Pancreas (tissue), 10 donors: ENCODE measurements around the gene MRPL33. TPM values are rescaled to one million over a fixed set of nuclear protein-coding genes. Genes with fewer than 3 reads are reported as not detected.

Source experiments
- ATAC-seq, 4 donors: fragments of 200-7000 bp; cut with Tn5 transposase; one replicate each; pipeline versions ENCODE4 v1.8.0 to v1.9.1; 2020; ENCODE audit warnings: mild to moderate bottlenecking in 4 of 4, moderate library complexity in 4 of 4
- DNase-seq, 6 donors: peaks; one replicate each; pipeline ENCODE4 v3.0.0-alpha.2; 2020
- FAIRE-seq: peaks from 2 replicates; lab custom pipeline; 2012; peaks lifted over from hg19 to GRCh38; lab: Jason Lieb, UNC
- H3K27ac ChIP-seq, 4 donors: fragments of 200-600 bp; sonication (generic); 1 replicate in 3 of 4; 2 replicates in 1 of 4; pipeline versions ENCODE4 v1.5.0 to v1.8.0; 2020
- H3K27me3 ChIP-seq, 4 donors: fragments of 200-600 bp; one replicate each; pipeline ENCODE4 v1.8.0; 2021
- H3K36me3 ChIP-seq, 3 donors: fragments of 200-600 bp; sonication (generic) in 1 of 3; one replicate each; pipeline versions ENCODE4 v1.5.0 to v1.8.0; 2020 to 2021
- H3K4me1 ChIP-seq, 3 donors: fragments of 200-600 bp; one replicate each; pipeline ENCODE4 v1.8.0; 2021
- H3K4me3 ChIP-seq, 4 donors: fragments of 200-600 bp; sonication (generic) in 2 of 4; one replicate each; pipeline versions ENCODE4 v1.5.0 to v1.8.0; 2020 to 2021
- H3K9me3 ChIP-seq, 4 donors: fragments of 200-600 bp; one replicate each; pipeline ENCODE4 v1.8.0; 2021
- CTCF ChIP-seq, 4 donors: fragments of 200-600 bp; sonication (generic) in 3 of 4; IDR thresholded peaks; one replicate each; pipeline versions ENCODE4 v1.5.0 to v1.8.0; 2021; ENCODE audit warnings: antibody characterized with exemption in 4 of 4
- WGBS, 2 donors: extraction: QIAGEN DNeasy Blood & Tissue Kit; methylation state at CpG; one replicate each; pipeline ENCODE4 v1.1.7; 2013; 5-methylcytosine and 5-hydroxymethylcytosine counted together
- intact Hi-C, 3 donors: fragments of 100-400 bp; cut with DNase I; formaldehyde crosslinking; loops; one replicate each; pipeline versions ENCODE4 v1.11.1 to v1.14.2; 2022
- polyA plus RNA-seq, 2 donors: library from polyadenylated mRNA; stranded (reverse); fragments of 200-250 nt; gene quantifications; one replicate each; pipeline ENCODE4 v1.2.3, GENCODE V29; 2013
- total RNA-seq, 6 donors: library from RNA; stranded (reverse); fragmentation: NEBNext Ultra II Directional in 4 of 6; extraction: Animal tissue kit (Norgen Biotek cat#: 25700) in 4 of 6; gene quantifications; one replicate each; pipeline versions ENCODE4 v1.2.1 to v1.2.4, GENCODE V29; 2021 to 2023
- donor health status: healthy with polysubstance abuse.
- donor health status: DM: no; HTN: no; CAD: no; lungs with moderate emphysema.
- donor health status: DM: no; HTN: no; CAD: no.
- donor health status: control.
- donor health status: control.
- donor health status: Bipolar disorder and iron deficiency.
- donor health status: DM: yes; HTN: yes; CAD: no.
- donor health status: DM: no; HTN: no; CAD: no.
- donor health status: DM: no; HTN: no; CAD: no.
- donor health status: DM: yes; HTN: yes; CAD: no.

Gene MRPL33
- total RNA-seq (10 to 100 TPM; 17.8 to 29.7 (median 26.0) TPM), polyA plus RNA-seq (100 to 1,000 TPM in 1 of 2 donors, 10 to 100 TPM in 1; 29.2 to 120 TPM)

DNA sequence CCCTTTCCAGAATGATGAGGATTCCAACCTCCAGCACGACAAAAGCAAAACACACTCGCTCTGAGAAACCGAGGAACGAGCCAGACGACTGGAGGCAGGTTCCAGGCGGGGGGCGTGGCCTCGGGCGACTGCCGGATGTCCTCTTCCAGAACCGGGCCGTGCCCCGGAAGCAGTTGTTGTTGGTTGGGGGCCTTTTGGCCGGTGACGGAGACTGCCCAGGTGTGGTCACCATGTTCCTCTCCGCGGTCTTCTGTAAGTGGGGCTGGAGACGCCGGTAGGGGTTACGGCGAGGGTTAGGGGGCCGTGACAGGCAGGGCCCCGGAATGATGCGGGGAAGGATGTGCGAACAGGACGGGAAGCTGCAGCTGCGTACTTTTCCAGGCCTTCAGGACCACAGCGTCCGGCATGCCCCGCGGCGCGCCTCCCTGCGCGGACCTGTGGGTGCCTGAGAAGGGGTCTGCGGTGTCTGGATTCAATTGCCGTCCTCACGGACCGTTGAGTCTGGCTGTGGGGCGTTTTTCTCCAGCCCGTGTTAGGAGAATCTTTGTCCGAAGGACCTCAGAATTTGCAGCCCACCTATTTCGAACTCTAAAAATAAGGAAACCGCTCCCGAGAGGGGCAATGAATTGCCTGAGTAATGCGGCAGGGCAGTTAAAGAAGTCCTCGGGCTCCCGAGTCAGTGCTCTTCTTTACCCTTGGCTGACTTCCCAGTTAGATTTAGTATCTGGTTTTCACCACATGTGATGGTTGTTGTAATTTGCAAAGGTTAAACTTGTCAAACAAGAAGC is at the start of gene MRPL33:
TSS of gene MRPL33 (plus strand) at position 172 of the 788 bp plus-strand sequence. CDS start at position 231, 59 bp downstream.
- Histone ChIP-seq H3K27ac (peak within 1 kb of the TSS; percentile 79 to 95 (median 86)), H3K36me3 (no peaks in the 10 kb centered on the region), H3K4me3 (peak within 1 kb of the TSS; percentile 53 to 87 (median 56)), H3K27me3 (no peaks in the 10 kb centered on the region), H3K4me1 (peaks cover 17 to 20% (median 19%) of the 10 kb centered on the region in 3 donors), H3K9me3 (no peaks in the 10 kb centered on the region)
- DNase-seq (peak; percentile 95 to 98 (median 96)), FAIRE-seq (no peak), ATAC-seq (peak; percentile 96 to 98 (median 98))
- intact Hi-C loops = no loop called here
- WGBS, 2 donors = 0 to 1% methylated on average over 47 to 48 of the region's 48 CpGs
- no peak for TF ChIP-seq CTCF (IDR thresholded peaks at IDR 0.05)

DNA sequence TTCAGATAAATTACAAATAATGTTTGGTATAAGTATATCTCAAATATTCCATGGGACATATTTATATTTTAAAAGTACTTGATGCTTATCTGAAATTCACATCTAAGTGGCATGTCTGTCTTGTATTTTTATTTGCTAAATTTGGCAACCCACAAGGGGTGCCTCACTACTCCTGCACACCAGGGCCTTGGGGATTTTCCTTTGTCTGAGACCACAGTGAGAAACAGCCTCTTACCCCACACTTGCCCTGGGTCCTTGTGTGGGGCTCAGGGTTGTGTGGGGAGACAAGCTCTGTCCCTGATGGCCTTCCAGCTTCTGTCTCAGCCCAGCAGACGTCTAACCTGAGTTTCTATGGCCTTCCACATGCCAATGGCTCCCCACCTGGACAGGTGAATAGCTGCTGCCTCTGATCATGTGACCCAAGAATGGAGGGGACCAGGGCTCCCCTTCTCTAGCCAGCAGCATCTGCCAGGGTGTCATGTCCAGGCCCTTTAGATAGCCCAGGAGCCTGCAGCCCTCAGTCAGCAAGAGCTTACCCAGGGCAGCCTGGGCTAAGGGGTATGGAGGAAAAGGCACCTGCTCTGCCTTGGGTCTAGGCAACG is 49.5 kb upstream of the MRPL33 start:
- intact Hi-C loops = no loop called here
- Histone ChIP-seq H3K4me1 (no peaks in the 10 kb centered on the region), H3K27me3 (no peaks in the 10 kb centered on the region), H3K9me3 (no peaks in the 10 kb centered on the region), H3K36me3 (no peaks in the 10 kb centered on the region), H3K4me3 (no peak overlapping the region), H3K27ac (no peak overlapping the region)
- no peak for DNase-seq
- 43 to 50% methylated on average over 2 of the region's 2 CpGs for WGBS, 2 donors
- FAIRE-seq = no peak
- ATAC-seq = no peak
- no peak for TF ChIP-seq CTCF (IDR thresholded peaks at IDR 0.05)

DNA sequence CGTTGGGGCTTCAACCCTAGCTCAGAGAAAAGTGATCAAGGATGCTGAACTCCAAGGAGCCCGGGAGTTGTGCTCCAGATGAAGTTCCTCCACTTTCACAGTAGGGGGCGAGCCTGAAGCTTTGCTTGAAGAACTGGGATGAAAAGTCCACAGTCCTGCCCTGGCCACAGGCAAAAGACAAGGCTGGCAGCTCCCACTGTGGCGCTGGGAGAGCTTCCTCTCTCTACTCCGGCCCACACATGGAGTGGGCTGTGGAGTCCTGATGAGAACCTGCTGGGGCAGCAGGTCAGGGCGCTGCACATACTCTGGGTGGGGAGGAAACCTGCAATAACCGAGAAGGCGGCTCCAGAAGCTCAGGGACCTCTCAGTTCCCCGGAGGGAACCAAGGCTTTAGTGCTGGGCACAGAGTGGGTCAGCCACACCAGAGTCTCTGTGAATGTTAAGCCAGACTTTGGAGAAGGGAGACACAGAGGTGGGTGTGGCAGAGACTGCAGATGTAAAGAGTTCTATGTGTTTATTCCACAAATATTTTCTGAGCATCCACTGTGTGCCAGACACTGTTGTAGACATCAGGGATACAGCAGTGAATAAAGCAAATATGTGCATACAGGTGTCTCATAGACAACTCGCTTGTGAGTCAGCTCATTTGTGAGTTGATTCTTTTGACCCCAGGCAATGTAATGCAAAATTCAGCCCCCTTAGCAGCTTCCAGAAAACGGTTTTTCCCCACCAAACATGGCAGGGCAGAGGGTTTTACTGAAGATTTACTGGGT is 48.0 kb upstream of the MRPL33 start:
- ATAC-seq (peak; percentile 90 to 97 (median 94)), FAIRE-seq (no peak), DNase-seq (peak; percentile 66 to 81 (median 70))
- H3K36me3 ChIP-seq = no peaks in the 10 kb centered on the region
- no peaks in the 10 kb centered on the region for H3K9me3 ChIP-seq
- intact Hi-C loops = no loop called here
- H3K27ac ChIP-seq = no peak overlapping the region
- H3K4me3 ChIP-seq = no peak overlapping the region
- WGBS, 2 donors = 35 to 36% methylated on average over 11 of the region's 11 CpGs
- no peaks in the 10 kb centered on the region for H3K4me1 ChIP-seq
- TF ChIP-seq CTCF (IDR thresholded peaks at IDR 0.05) = peak; percentile 61 to 90 (median 86)
- no peaks in the 10 kb centered on the region for H3K27me3 ChIP-seq

- H3K36me3 ChIP-seq = no peaks in the 10 kb centered on the region
- no peaks in the 10 kb centered on the region for H3K27me3 ChIP-seq
- H3K4me1 ChIP-seq = no peaks in the 10 kb centered on the region
- no peak for DNase-seq
- no peak overlapping the region for H3K27ac ChIP-seq
- intact Hi-C loops = no loop called here
- H3K9me3 ChIP-seq = no peaks in the 10 kb centered on the region
- 75 to 79% methylated on average over 3 of the region's 3 CpGs for WGBS, 2 donors
- no peak for FAIRE-seq
- no peak overlapping the region for H3K4me3 ChIP-seq
- ATAC-seq = no peak
- TF ChIP-seq CTCF (IDR thresholded peaks at IDR 0.05) = no peak
These were observed 47.3 kb upstream of the MRPL33 start for GRCh38 chr2:27724191-27724590.
